Neural crest cell (in vitro differentiated cells): ENCODE measurements around the gene SIGLEC11. TPM values are rescaled to one million over a fixed set of nuclear protein-coding genes. Genes with fewer than 3 reads are reported as not detected.
"Not testable (repeated sequence)": the region's sequence is repeated elsewhere in the genome, so short reads cannot be mapped to it uniquely, and the experiment has no call there.

Experiments
- DNase-seq: peaks from one replicate; pipeline ENCODE4 v3.0.0; 2021; ENCODE audit warnings: low read depth, mixed read lengths, low spot score
- H3K27ac Mint-ChIP-seq: one replicate; pipeline ENCODE4 v1.8.0; 2021; ENCODE audit warnings: mild to moderate bottlenecking, mixed read lengths; ENCODE audit not compliant: unreplicated experiment
- H3K27me3 Mint-ChIP-seq: 2 replicates; pipeline ENCODE4 v1.8.0; 2021; ENCODE audit warnings: low read depth, mild to moderate bottlenecking, mixed read lengths
- H3K36me3 Mint-ChIP-seq: 2 replicates; pipeline ENCODE4 v1.8.0; 2021; ENCODE audit warnings: low read depth, mild to moderate bottlenecking, mixed read lengths
- H3K4me1 Mint-ChIP-seq: 2 replicates; pipeline ENCODE4 v1.8.0; 2021; ENCODE audit warnings: mixed read lengths
- H3K4me3 Mint-ChIP-seq: one replicate; pipeline ENCODE4 v1.8.0; 2021; ENCODE audit warnings: mild to moderate bottlenecking, mixed read lengths
- H3K9me3 Mint-ChIP-seq: 2 replicates; pipeline ENCODE4 v1.8.0; 2021; ENCODE audit warnings: mixed read lengths
- long read RNA-seq: library from polyadenylated mRNA; unstranded; transcript quantifications from one replicate; pipeline ENCODE4 v2.0.0, GENCODE V29; 2020
- total RNA-seq: library from RNA; stranded (reverse); gene quantifications from 2 replicates; pipeline ENCODE4 v1.2.1, GENCODE V29; 2021
- TF ChIP-seq, protein P1 (sequence below): fragments of 200-600 bp; sonication (generic); conservative IDR thresholded peaks from 2 replicates; pipeline ENCODE4 v1.5.0; 2021; ENCODE audit warnings: antibody characterized with exemption, mild to moderate bottlenecking

Gene SIGLEC11, protein sequence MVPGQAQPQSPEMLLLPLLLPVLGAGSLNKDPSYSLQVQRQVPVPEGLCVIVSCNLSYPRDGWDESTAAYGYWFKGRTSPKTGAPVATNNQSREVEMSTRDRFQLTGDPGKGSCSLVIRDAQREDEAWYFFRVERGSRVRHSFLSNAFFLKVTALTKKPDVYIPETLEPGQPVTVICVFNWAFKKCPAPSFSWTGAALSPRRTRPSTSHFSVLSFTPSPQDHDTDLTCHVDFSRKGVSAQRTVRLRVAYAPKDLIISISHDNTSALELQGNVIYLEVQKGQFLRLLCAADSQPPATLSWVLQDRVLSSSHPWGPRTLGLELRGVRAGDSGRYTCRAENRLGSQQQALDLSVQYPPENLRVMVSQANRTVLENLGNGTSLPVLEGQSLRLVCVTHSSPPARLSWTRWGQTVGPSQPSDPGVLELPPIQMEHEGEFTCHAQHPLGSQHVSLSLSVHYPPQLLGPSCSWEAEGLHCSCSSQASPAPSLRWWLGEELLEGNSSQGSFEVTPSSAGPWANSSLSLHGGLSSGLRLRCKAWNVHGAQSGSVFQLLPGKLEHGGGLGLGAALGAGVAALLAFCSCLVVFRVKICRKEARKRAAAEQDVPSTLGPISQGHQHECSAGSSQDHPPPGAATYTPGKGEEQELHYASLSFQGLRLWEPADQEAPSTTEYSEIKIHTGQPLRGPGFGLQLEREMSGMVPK
- total RNA-seq, result not detected in 2 replicates
- long read RNA-seq, result 0 reads

GRCh38 chr19:49960980-49961379 is at the start of gene SIGLEC11:
TSS of gene SIGLEC11 (minus strand) at chr19:49961172. CDS start at chr19:49961081, 91 bp downstream.
- not testable (repeated sequence) for DNase-seq, H3K4me3 Mint-ChIP-seq, H3K36me3 Mint-ChIP-seq, H3K27ac Mint-ChIP-seq, H3K9me3 Mint-ChIP-seq, H3K4me1 Mint-ChIP-seq, H3K27me3 Mint-ChIP-seq

DNA sequence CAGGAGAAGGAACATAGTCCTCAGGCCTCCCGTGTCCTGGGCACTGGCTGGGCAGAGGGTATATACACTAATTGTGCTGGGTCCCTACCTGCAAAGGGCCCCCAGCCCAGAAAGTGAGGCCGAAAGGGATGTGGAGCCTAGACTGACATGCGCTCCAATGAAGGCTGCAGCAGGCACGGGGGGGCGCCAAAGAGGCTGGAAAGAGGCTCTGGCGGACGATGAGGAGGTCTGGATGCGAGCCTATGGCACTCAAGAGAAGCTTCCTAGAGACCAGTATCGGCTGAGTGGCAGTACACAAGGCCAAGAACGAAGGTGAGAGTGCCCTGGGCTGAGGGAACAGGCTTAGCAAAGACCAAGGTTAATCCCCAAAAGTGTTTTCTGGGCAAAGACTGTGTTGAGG is 47.6 kb upstream of the SIGLEC11 start:
- peak; percentile 28 for DNase-seq
- Mint-ChIP-seq H3K4me3 (no peak overlapping the region), H3K9me3 (no peaks in the 10 kb centered on the region), H3K36me3 (no peaks in the 10 kb centered on the region), H3K27ac (no peak overlapping the region), H3K4me1 (no peaks in the 10 kb centered on the region), H3K27me3 (no peaks in the 10 kb centered on the region)
- TF ChIP-seq, protein P1, sequence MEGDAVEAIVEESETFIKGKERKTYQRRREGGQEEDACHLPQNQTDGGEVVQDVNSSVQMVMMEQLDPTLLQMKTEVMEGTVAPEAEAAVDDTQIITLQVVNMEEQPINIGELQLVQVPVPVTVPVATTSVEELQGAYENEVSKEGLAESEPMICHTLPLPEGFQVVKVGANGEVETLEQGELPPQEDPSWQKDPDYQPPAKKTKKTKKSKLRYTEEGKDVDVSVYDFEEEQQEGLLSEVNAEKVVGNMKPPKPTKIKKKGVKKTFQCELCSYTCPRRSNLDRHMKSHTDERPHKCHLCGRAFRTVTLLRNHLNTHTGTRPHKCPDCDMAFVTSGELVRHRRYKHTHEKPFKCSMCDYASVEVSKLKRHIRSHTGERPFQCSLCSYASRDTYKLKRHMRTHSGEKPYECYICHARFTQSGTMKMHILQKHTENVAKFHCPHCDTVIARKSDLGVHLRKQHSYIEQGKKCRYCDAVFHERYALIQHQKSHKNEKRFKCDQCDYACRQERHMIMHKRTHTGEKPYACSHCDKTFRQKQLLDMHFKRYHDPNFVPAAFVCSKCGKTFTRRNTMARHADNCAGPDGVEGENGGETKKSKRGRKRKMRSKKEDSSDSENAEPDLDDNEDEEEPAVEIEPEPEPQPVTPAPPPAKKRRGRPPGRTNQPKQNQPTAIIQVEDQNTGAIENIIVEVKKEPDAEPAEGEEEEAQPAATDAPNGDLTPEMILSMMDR, result peak; percentile 47

DNA sequence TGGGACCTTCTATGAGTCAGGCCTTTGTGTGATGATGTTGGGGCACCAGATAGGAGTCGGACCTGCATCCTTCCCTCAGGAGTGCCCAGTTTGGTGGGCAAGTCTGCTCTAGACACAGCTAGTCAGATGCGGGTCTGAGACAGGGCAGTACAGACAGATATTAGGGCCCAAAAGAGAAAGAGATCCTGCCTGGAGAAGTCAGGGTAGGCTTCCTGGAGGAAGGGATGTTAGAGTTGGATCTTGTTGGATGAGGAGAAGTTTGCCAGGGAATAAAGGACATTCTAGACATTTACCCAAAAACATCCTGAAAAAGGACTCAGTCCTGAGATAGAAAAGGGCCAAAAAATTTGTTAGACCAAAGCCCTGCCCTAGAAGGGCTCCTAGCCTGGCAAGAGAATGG is 47.0 kb upstream of the SIGLEC11 start:
- Mint-ChIP-seq H3K36me3 (no peaks in the 10 kb centered on the region), H3K4me1 (no peaks in the 10 kb centered on the region), H3K27me3 (no peaks in the 10 kb centered on the region), H3K9me3 (no peaks in the 10 kb centered on the region), H3K27ac (no peak overlapping the region), H3K4me3 (no peak overlapping the region)
- DNase-seq, result no peak
- TF ChIP-seq, protein P1, result no peak

GRCh38 chr19:50007170-50007569 is 46.2 kb upstream of the SIGLEC11 start:
- Mint-ChIP-seq H3K4me3 (no peak overlapping the region), H3K27ac (no peak overlapping the region), H3K27me3 (no peaks in the 10 kb centered on the region), H3K36me3 (no peaks in the 10 kb centered on the region), H3K9me3 (no peaks in the 10 kb centered on the region), H3K4me1 (no peaks in the 10 kb centered on the region)
- TF ChIP-seq, protein P1, result no peak
- no peak for DNase-seq

GRCh38 chr19:50005428-50005827 is 44.5 kb upstream of the SIGLEC11 start:
- H3K27ac Mint-ChIP-seq, result no peak overlapping the region
- no peaks in the 10 kb centered on the region for H3K9me3 Mint-ChIP-seq
- TF ChIP-seq, protein P1, result no peak
- no peak for DNase-seq
- no peak overlapping the region for H3K4me3 Mint-ChIP-seq
- H3K36me3 Mint-ChIP-seq, result no peaks in the 10 kb centered on the region
- no peaks in the 10 kb centered on the region for H3K4me1 Mint-ChIP-seq
- H3K27me3 Mint-ChIP-seq, result no peaks in the 10 kb centered on the region
